NCI-H2107 treated with DMSO at 0.1 percent for 48 hours (cell line): ENCODE data around the gene CLECL1.
"Not testable (repeated sequence)": the region's sequence is repeated elsewhere in the genome, so short reads cannot be mapped to it uniquely, and the experiment has no call there.

Experiments
- DNase-seq: peaks from one replicate; lab custom pipeline; 2025; ENCODE audit not compliant: unreplicated experiment; lab: John Stamatoyannopoulos, UW

Gene CLECL1

GRCh38 chr12:9752145-9752933 is 19.4 kb upstream of the CLECL1 start:
- DNase-seq: no peak

- DNase-seq: peak; percentile 16
Measured at GRCh38 chr12:9751204-9752144, 18.6 kb upstream of the CLECL1 start.

- peak; percentile 80 for DNase-seq
Measured at GRCh38 chr12:9750276-9751203, 17.6 kb upstream of the CLECL1 start.

- no peak for DNase-seq
Measured at GRCh38 chr12:9749640-9750039, 16.7 kb upstream of the CLECL1 start.

GRCh38 chr12:9745199-9745598 is 12.3 kb upstream of the CLECL1 start:
- DNase-seq: no peak

GRCh38 chr12:9742661-9743060 is 9.8 kb upstream of the CLECL1 start:
- DNase-seq: no peak

GRCh38 chr12:9741726-9742125 is 8.8 kb upstream of the CLECL1 start:
- DNase-seq: no peak

- DNase-seq: no peak
Measured at GRCh38 chr12:9740106-9740750, 7.3 kb upstream of the CLECL1 start.

GRCh38 chr12:9739404-9740105 is 6.7 kb upstream of the CLECL1 start:
- DNase-seq: not testable (repeated sequence)

- not testable (repeated sequence) for DNase-seq
Measured at GRCh38 chr12:9738905-9739304, 6.0 kb upstream of the CLECL1 start.

GRCh38 chr12:9736936-9737705 is 4.2 kb upstream of the CLECL1 start:
- no peak for DNase-seq

GRCh38 chr12:9735601-9736000 is 2.7 kb upstream of the CLECL1 start:
- no peak for DNase-seq

- no peak for DNase-seq
Measured at GRCh38 chr12:9731797-9732196, 1.1 kb downstream of the CLECL1 start.

GRCh38 chr12:9731393-9731792 is 1.5 kb downstream of the CLECL1 start:
- no peak for DNase-seq

GRCh38 chr12:9730591-9730990 is 2.3 kb downstream of the CLECL1 start:
- no peak for DNase-seq

GRCh38 chr12:9730011-9730410 is 2.9 kb downstream of the CLECL1 start:
- no peak for DNase-seq

GRCh38 chr12:9729082-9729481 is 3.8 kb downstream of the CLECL1 start:
- DNase-seq: no peak

- DNase-seq: no peak
Measured at GRCh38 chr12:9727813-9728212, 5.1 kb downstream of the CLECL1 start.
